Skeletal muscle tissue (tissue), 4 donors: ENCODE data around the gene CPD. TPM values are rescaled to one million over a fixed set of nuclear protein-coding genes. Genes with fewer than 3 reads are reported as not detected.
"Not testable (repeated sequence)": the region's sequence is repeated elsewhere in the genome, so short reads cannot be mapped to it uniquely, and the experiment has no call there.

Source experiments
- H3K27ac ChIP-seq: one replicate; pipeline ENCODE4 v1.7.0; 2013; ENCODE audit warnings: mild to moderate bottlenecking, low read depth, low read length, inconsistent platforms
- H3K27me3 ChIP-seq, 3 donors: one replicate each; pipeline ENCODE4 v1.7.0; 2013; ENCODE audit warnings: low read length in 3 of 3; ENCODE audit not compliant: control insufficient read depth in 3 of 3, insufficient read depth in 3 of 3
- H3K36me3 ChIP-seq, 3 donors: one replicate each; pipeline ENCODE4 v1.7.0; 2013; ENCODE audit warnings: low read length in 3 of 3; ENCODE audit not compliant: control insufficient read depth in 3 of 3, insufficient read depth in 3 of 3
- H3K4me1 ChIP-seq, 3 donors: one replicate each; pipeline ENCODE4 v1.7.0; 2013; ENCODE audit warnings: low read length in 3 of 3, mild to moderate bottlenecking in 3 of 3; ENCODE audit not compliant: control insufficient read depth in 3 of 3, insufficient read depth in 3 of 3
- H3K4me3 ChIP-seq, 3 donors: one replicate each; pipeline ENCODE4 v1.7.0; 2013; ENCODE audit warnings: low read length in 3 of 3
- H3K9ac ChIP-seq, 3 donors: one replicate each; pipeline ENCODE4 v1.7.0; 2013; ENCODE audit warnings: low read length in 3 of 3, mild to moderate bottlenecking in 3 of 3, moderate library complexity in 2 of 3, low read depth in 1 of 3
- H3K9me3 ChIP-seq, 3 donors: one replicate each; pipeline ENCODE4 v1.7.0; 2013; ENCODE audit warnings: low read length in 3 of 3; ENCODE audit not compliant: control insufficient read depth in 3 of 3
- total RNA-seq: library from RNA; depleted of rRNA; stranded (reverse); fragments of >200 nt; gene quantifications from one replicate; pipeline ENCODE4 v1.2.3, GENCODE V29; 2014
- donor health status: Osteomylitis.

The CPD gene
- total RNA-seq, 1 donor from 2014 or later, result 41.8 TPM

DNA sequence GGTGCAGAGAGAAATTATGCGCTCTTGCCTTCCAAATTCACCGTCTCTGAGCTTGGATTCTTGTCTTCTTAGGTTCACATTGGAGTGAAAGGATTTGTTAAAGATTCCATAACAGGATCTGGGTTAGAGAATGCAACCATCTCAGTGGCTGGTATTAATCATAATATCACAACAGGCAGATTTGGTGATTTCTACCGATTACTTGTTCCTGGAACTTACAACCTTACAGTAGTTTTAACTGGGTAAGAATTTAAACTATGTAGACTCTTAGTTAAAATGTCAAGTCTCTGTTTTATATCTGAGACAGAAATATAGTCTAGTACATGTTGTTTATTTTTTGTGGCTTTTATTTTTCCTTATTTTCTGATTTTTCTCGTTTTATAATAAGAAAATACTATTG lies 42.9 kb downstream of the CPD start:
- H3K27me3 ChIP-seq, result no peaks in the 10 kb centered on the region
- no peaks in the 10 kb centered on the region for H3K4me1 ChIP-seq
- no peak overlapping the region for H3K27ac ChIP-seq
- H3K9me3 ChIP-seq, result no peaks in the 10 kb centered on the region
- H3K9ac ChIP-seq, result no peak overlapping the region
- peaks cover 7 to 26% (median 14%) of the 10 kb centered on the region in 3 donors for H3K36me3 ChIP-seq
- no peak overlapping the region for H3K4me3 ChIP-seq

GRCh38 chr17:30422171-30422570 lies 43.4 kb downstream of the CPD start:
- Histone ChIP-seq H3K27ac (no peak overlapping the region), H3K9me3 (no peaks in the 10 kb centered on the region), H3K36me3 (peaks cover 7 to 26% (median 14%) of the 10 kb centered on the region in 3 donors), H3K4me1 (no peaks in the 10 kb centered on the region), H3K9ac (no peak overlapping the region), H3K4me3 (no peak overlapping the region), H3K27me3 (no peaks in the 10 kb centered on the region)

DNA sequence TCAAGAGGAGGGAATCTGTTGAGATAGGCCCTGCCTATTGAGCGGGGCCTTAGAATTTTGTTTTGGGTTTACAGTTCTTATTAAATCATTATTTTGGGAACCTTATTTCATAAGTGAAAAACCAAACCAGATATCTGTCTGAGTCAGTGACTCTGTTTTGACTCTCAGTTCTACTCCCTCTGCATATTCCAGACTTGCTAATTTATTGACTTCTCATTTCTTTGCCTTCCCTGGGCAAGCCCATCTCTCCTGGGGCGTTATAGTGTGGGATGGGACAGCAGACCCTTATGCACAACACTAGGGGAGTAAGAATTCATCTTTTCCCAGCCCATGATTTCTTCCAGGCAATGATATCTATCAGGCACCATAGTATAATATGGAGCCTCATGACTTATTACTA lies 45.7 kb downstream of the CPD start:
- Histone ChIP-seq H3K4me1 (peaks cover 0 to 2% (median 0%) of the 10 kb centered on the region in 3 donors), H3K4me3 (no peak overlapping the region), H3K36me3 (peaks cover 7 to 31% (median 18%) of the 10 kb centered on the region in 3 donors), H3K27me3 (no peaks in the 10 kb centered on the region), H3K9ac (no peak overlapping the region), H3K9me3 (no peaks in the 10 kb centered on the region), H3K27ac (no peak overlapping the region)

DNA sequence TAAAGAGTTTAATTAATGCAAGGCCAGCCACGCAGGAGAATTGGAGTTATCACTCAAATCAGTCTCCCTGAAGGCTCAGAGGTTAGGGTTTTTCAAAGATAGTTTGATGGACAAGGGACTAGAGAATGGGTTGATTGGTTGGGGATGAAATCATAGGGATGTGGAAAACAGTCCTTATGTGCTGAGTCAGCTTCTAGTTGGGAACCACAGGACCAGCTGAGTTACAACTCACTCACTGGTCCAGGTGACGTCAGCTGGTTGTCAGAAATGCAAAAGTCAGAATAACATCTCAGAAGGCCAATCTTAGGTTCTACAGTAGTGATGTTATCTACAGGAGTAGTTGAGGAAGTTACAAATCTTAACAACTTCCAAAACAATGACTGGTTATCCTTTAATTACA lies 47.6 kb downstream of the CPD start:
- peaks cover 6 to 29% (median 18%) of the 10 kb centered on the region in 3 donors for H3K36me3 ChIP-seq
- H3K4me1 ChIP-seq, result peaks cover 0 to 3% (median 0%) of the 10 kb centered on the region in 3 donors
- H3K27me3 ChIP-seq, result no peaks in the 10 kb centered on the region
- H3K27ac ChIP-seq, result no peak overlapping the region
- no peak overlapping the region for H3K9ac ChIP-seq
- no peak overlapping the region for H3K4me3 ChIP-seq
- no peaks in the 10 kb centered on the region for H3K9me3 ChIP-seq

- H3K36me3 ChIP-seq, result peaks cover 2 to 25% (median 16%) of the 10 kb centered on the region in 3 donors
Observed at GRCh38 chr17:30427611-30428010, 48.9 kb downstream of the CPD start.

DNA sequence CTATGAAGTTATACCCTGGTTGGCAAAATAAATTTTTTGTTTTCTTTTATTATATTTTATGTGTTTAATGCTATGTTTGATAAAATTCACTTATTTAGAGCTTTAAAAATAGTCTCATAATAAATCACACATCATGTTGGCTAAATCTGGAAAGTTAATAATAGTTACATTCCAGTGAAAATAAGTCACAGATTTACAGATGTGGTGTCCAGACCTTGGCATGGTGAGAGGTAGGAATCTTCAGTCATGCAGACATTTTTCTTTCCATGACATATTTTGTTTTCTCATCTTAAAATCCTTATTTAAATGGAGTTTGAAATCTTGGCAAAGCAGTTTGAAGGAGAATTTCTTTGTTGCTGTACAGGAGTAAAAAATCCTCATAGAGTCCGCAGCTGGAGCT lies 50.4 kb downstream of the CPD start:
- Histone ChIP-seq H3K27me3 (no peaks in the 10 kb centered on the region), H3K4me1 (peaks cover 0 to 4% (median 3%) of the 10 kb centered on the region in 3 donors), H3K4me3 (no peak overlapping the region), H3K36me3 (peaks cover 0 to 16% (median 10%) of the 10 kb centered on the region in 3 donors), H3K9ac (no peak overlapping the region), H3K27ac (no peak overlapping the region), H3K9me3 (no peaks in the 10 kb centered on the region)

More at GRCh38 chr17:30427611-30428010, 48.9 kb downstream of the CPD start:
- Histone ChIP-seq H3K9ac (no peak overlapping the region), H3K4me3 (no peak overlapping the region), H3K4me1 (peaks cover 0 to 3% (median 0%) of the 10 kb centered on the region in 3 donors), H3K27me3 (no peaks in the 10 kb centered on the region), H3K27ac (no peak overlapping the region), H3K9me3 (no peaks in the 10 kb centered on the region)

DNA sequence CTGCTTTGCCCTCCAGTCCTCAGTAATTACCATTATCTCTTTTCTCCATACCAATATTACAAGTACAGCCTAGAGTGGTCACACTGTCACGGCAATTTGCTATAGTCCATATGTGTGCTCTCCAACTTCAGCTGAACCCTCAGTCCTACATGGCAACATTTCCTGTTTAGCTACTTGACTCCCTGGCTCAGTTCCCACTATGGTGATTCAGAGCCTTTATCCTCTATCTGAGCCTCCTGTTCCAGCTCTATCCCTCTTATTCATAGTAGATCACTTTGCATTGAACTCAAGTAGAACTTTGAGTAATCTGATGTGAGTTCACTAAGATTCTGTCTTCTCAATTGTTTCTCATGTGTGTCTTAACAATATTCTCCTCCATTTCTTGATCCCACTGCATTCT lies 54.8 kb downstream of the CPD start:
- Histone ChIP-seq H3K4me3 (no peak overlapping the region), H3K27ac (no peak overlapping the region), H3K4me1 (peaks cover 0 to 4% (median 3%) of the 10 kb centered on the region in 3 donors), H3K27me3 (no peaks in the 10 kb centered on the region), H3K9ac (no peak overlapping the region), H3K36me3 (no peaks in the 10 kb centered on the region), H3K9me3 (no peaks in the 10 kb centered on the region)

GRCh38 chr17:30436729-30437128 lies 58.0 kb downstream of the CPD start:
- no peak overlapping the region for H3K9ac ChIP-seq
- H3K27ac ChIP-seq, result no peak overlapping the region
- no peak overlapping the region for H3K4me3 ChIP-seq
- H3K36me3 ChIP-seq, result no peaks in the 10 kb centered on the region
- no peaks in the 10 kb centered on the region for H3K27me3 ChIP-seq
- peaks cover 0 to 4% (median 0%) of the 10 kb centered on the region in 3 donors for H3K4me1 ChIP-seq
- H3K9me3 ChIP-seq, result no peaks in the 10 kb centered on the region

- Histone ChIP-seq H3K27me3 (no peaks in the 10 kb centered on the region), H3K4me1 (no peaks in the 10 kb centered on the region), H3K36me3 (peaks cover 0 to 10% (median 0%) of the 10 kb centered on the region in 3 donors), H3K4me3 (no peak overlapping the region), H3K9ac (no peak overlapping the region), H3K27ac (no peak overlapping the region), H3K9me3 (no peaks in the 10 kb centered on the region)
Observed at GRCh38 chr17:30443721-30444120, 65.0 kb downstream of the CPD start.

- not testable (repeated sequence) for H3K9ac ChIP-seq, H3K9me3 ChIP-seq, H3K27me3 ChIP-seq, H3K4me3 ChIP-seq, H3K4me1 ChIP-seq, H3K27ac ChIP-seq
- peaks cover 0 to 13% (median 5%) of the 10 kb centered on the region in 3 donors for H3K36me3 ChIP-seq
Observed at GRCh38 chr17:30446640-30447039, 67.9 kb downstream of the CPD start.
